Measurements from ENCODE around the gene STRIP1. TPM values are rescaled to one million over a fixed set of nuclear protein-coding genes. Genes with fewer than 3 reads are reported as not detected.
A peak's percentile ranks its signal among the peaks of the same experiment; 100 is the strongest.

The STRIP1 gene
- total RNA-seq, 1 donor from 2014 or later, result 20.8 TPM

DNA sequence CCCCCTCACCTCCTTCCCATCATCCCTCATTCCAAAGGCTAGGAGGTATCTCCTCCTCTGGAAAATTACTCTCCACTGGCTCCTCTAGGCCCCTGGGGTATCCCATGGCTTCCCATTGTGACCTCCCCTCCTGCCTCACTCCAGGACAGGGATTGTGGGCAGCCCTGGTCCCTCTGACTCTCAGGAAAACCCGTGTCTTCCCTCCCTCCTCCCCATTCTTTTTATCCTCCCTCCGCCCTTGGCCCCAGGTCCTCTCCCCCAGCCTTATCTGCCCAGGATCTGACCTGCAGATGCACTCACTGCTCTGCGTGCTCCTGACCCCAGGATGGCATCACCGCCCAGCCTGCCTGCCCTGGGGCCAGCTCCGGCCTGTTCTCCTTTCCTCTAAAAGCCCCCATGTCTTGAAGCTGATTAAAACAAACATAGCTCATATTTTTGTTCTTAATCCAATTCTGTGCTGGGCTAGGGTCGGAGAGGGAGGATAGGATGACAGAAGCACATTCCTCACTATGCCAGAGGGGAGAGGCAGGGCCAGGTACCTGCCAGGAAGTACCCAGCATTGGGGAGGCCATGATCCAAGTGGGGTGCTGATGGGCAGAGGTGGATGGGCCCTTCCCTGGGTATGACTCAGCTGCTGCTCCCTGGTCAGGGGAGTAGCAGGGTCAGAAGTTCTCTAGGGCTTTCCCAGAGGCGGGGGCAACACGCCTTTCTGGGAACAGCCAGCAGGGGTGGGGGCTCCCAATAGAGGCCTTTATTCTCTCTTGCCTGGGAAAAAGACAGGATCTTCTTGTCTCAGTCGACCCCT is 64.0 kb downstream of the STRIP1 start:
- ATAC-seq, result peak; percentile 44

DNA sequence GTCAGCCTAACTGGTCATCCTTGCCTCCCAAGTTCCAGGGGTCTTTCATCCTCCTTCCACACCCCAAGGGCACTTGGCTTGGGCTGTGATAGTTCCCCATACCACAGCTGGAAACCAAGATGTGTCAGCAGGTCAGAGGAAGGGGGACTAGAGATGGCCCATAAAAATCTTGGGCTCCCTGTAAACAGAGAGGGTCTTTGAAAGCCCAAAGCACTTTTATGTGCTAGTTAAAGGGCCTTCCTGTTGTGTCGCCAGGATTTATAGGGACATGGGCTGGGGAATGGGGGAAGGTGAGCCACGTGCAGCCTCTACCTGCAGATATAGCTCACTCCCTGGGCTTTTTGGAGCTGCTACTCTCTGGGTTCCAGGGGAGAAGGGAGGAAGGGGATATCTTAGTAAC is 65.9 kb downstream of the STRIP1 start:
- no peak for ATAC-seq

- ATAC-seq, result no peak
These were observed 67.7 kb downstream of the STRIP1 start for GRCh38 chr1:110102081-110102480.

Other genes starting within 250 kb of the STRIP1 start
- gene CSF1, start 123.8 kb upstream of the STRIP1 start, total RNA-seq, result 4.6 TPM
- 54.7 TPM for gene AHCYL1, start 49.9 kb upstream of the STRIP1 start, total RNA-seq
- gene ALX3, start 36.0 kb downstream of the STRIP1 start, total RNA-seq, result not detected
- gene UBL4B, start 77.8 kb downstream of the STRIP1 start, total RNA-seq, result not detected
- 0.28 TPM for gene SLC6A17, start 115.9 kb downstream of the STRIP1 start, total RNA-seq
- 5.8 TPM for gene KCNC4, start 175.7 kb downstream of the STRIP1 start, total RNA-seq